ENCODE measurements around the gene MEDAG. TPM values are rescaled to one million over a fixed set of nuclear protein-coding genes. Genes with fewer than 3 reads are reported as not detected.

MEDAG gene
- total and polyA plus RNA-seq, 2 experiments from 2014 or later = 1.7 to 2.0 TPM

DNA sequence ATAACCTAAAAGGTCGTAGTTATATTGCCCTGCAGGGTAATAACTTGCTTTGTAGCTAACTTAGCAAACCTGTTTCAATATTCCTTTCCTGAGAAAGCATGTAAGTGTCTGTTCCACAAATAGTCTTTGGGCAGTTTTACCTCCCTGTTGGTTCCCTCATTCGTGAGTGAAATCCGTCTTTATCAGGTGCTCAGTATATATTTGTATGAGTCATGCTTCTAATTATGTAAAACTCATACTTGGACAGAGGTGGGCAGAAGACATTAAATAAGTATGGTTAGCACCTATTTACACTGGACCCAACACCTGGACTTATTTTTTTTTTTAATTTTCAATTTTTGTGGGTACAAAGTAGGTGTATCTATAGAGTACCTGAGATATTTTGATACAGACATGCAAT, 44.9 kb upstream of the MEDAG start (continued):
- TF ChIP-seq STAT1 (IDR thresholded peaks at IDR 0.05; ENCODE audit: unreplicated experiment) (no peak), CTCF (conservative IDR thresholded peaks at IDR 0.05; ENCODE audit: low read depth in 2 of 2) (no peak), ZNF114 (CRISPR knock-in tag; IDR thresholded peaks at IDR 0.05) (no peak), CREB1 (CRISPR knock-in tag; IDR thresholded peaks at IDR 0.05; ENCODE audit: low read depth) (no peak), POLR2AphosphoS5 (IDR thresholded peaks at IDR 0.05; ENCODE audit: low read depth) (no peak)

DNA sequence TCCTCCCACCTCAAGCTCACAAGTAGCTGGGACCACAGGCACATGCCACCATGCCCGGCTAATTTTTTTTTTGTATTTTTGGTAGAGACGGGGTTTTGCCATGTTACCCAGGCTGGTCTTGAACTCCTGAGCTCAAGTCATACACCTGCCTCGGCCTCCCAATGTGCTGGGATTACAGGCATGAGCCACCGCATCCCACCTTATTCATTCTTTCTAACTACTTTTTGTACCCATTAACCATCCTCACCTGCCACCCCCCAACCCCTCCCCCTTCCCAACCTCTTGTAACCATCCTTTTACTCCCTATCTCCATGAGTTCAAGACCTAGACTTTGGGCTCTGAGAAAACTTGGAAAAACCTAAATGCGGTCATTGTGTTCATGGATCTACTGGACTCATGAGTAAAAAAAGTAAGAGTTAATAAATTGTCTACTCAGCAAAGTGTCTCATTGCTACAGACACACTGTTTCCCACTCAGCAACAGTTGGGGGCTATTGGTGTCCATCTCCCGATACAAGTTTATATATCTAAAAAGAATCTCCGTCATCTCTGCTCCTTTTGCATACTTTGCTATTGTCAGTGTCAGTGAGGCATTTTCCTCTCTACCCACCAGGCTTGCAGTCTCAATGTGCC, 44.1 kb upstream of the MEDAG start:
- Histone ChIP-seq H3K79me2 (replicated peaks; ENCODE audit: insufficient read depth) (no peaks in the 10 kb centered on the region), H3K4me3 (peak overlapping the region; percentile 56; the same call in 1 of the 2 replicates), H3F3A (replicated peaks; ENCODE audit: low read depth) (no peaks in the 10 kb centered on the region), H3K4me1 (ENCODE audit: insufficient read depth) (peaks cover 31% of the 10 kb centered on the region), H3K36me3 (ENCODE audit: insufficient read depth) (no peaks in the 10 kb centered on the region), H2AFZ (no peak overlapping the region), H3K9me2 (ENCODE audit: insufficient read depth) (no peaks in the 10 kb centered on the region), H4K20me1 (replicated peaks; ENCODE audit: insufficient read depth) (no peaks in the 10 kb centered on the region), H3K27ac (ENCODE audit: low read depth) (no peak overlapping the region), H3K4me2 (peak overlapping the region; percentile 84), H3K27me3 (ENCODE audit: insufficient read depth) (peaks cover 19% of the 10 kb centered on the region)
- Mint-ChIP-seq H3K36me3 (ENCODE audit: low read depth) (no peaks in the 10 kb centered on the region), H3K4me3 (peak overlapping the region; percentile 70; the same call in 1 of the 3 replicates), H3K4me1 (peaks cover 41% of the 10 kb centered on the region), H3K9me3 (peaks cover 5% of the 10 kb centered on the region; the same call in 1 of the 3 replicates), H3K27me3 (ENCODE audit: insufficient read depth, low read depth, poor library complexity) (peaks cover 23% of the 10 kb centered on the region), H3K27ac (no peak overlapping the region)
- ATAC-seq = no peak
- TF ChIP-seq ZNF114 (CRISPR knock-in tag; IDR thresholded peaks at IDR 0.05) (no peak), ZNF331 (CRISPR knock-in tag; IDR thresholded peaks at IDR 0.05; ENCODE audit: low read depth) (no peak), REST (IDR thresholded peaks at IDR 0.05; ENCODE audit: unreplicated experiment) (no peak), POLR2AphosphoS5 (IDR thresholded peaks at IDR 0.05; ENCODE audit: low read depth) (no peak), EZH2phosphoT487 (IDR thresholded peaks at IDR 0.05; ENCODE audit: unreplicated experiment) (no peak), CREB1 (CRISPR knock-in tag; IDR thresholded peaks at IDR 0.05; ENCODE audit: low read depth) (no peak)
- no peak for DNase-seq (ENCODE audit: low spot score)
